Ovary (tissue), 9 donors: ENCODE data around the gene FDX1. TPM values are rescaled to one million over a fixed set of nuclear protein-coding genes. Genes with fewer than 3 reads are reported as not detected.

Experiments used
- DNase-seq, 5 donors: peaks; one replicate each; pipeline ENCODE4 v3.0.0-alpha.2; 2019 to 2020
- H3K27ac ChIP-seq, 2 donors: fragments of 200-600 bp; one replicate each; pipeline versions ENCODE4 v1.5.1 to v1.8.0; 2019 to 2022
- H3K27me3 ChIP-seq: fragments of 200-600 bp; one replicate; pipeline ENCODE4 v1.8.0; 2022
- H3K36me3 ChIP-seq: fragments of 200-600 bp; sonication (generic); one replicate; pipeline ENCODE4 v1.5.1; 2019
- H3K4me1 ChIP-seq: one replicate; pipeline ENCODE4 v1.8.1; 2013; ENCODE audit warnings: mild to moderate bottlenecking, moderate library complexity; ENCODE audit not compliant: insufficient read depth
- H3K4me3 ChIP-seq: fragments of 200-600 bp; sonication (generic); one replicate; pipeline ENCODE4 v1.5.1; 2017
- H3K9me3 ChIP-seq, 2 donors: fragments of 200-600 bp in 1 of 2; sonication (generic) in 1 of 2; one replicate each; pipeline versions ENCODE4 v1.5.1 to v1.8.1; 2013 to 2019; ENCODE audit warnings: mild to moderate bottlenecking in 1 of 2, moderate library complexity in 1 of 2
- EP300 ChIP-seq: sonication (generic); formaldehyde crosslinking; IDR thresholded peaks from one replicate; pipeline ENCODE4 v1.6.1; 2017; ENCODE audit warnings: antibody characterized with exemption
- POLR2A ChIP-seq: fragments of 450-650 bp; IDR thresholded peaks from one replicate; pipeline ENCODE4 v1.6.1; 2017; ENCODE audit warnings: antibody characterized with exemption, mild to moderate bottlenecking, moderate library complexity
- WGBS, 3 donors: extraction: QIAGEN DNeasy Blood & Tissue Kit in 1 of 3; methylation state at CpG; one replicate each; pipeline versions ENCODE4 v1.1.5 to v1.1.7; 2013 to 2017; 5-methylcytosine and 5-hydroxymethylcytosine counted together
- intact Hi-C, 4 donors: fragments of 100-400 bp; cut with DNase I; formaldehyde crosslinking; loops; one replicate each; pipeline versions ENCODE4 v1.11.0 to v1.15.1; 2022 to 2023
- polyA plus RNA-seq, 2 donors: library from polyadenylated mRNA; stranded (reverse); fragments of 200-250 nt in 1 of 2; fragments of 350-450 nt in 1 of 2; fragmentation: Illumina TruSeq in 1 of 2; extraction: RNeasy Lipid Tissue Mini Kit (QIAGEN cat#74804) in 1 of 2; gene quantifications; one replicate each; pipeline ENCODE4 v1.2.3, GENCODE V29; 2013 to 2014
- total RNA-seq, 7 donors: library from RNA; depleted of rRNA in 2 of 7; stranded (reverse); fragments of >200 nt in 2 of 7; fragmentation: NEBNext Ultra II Directional in 3 of 7; extraction: Animal tissue kit (Norgen Biotek cat#: 25700) in 3 of 7; gene quantifications; one replicate each; pipeline versions ENCODE4 v1.1.0 to v1.2.4, GENCODE V29; 2016 to 2023
- TF ChIP-seq, protein P1 (sequence below), 3 donors: fragments of 450-650 bp in 2 of 3; fragments of 200-600 bp in 1 of 3; IDR thresholded peaks; one replicate each; pipeline versions ENCODE4 v1.5.1 to v1.8.0; 2016 to 2022; ENCODE audit warnings: antibody characterized with exemption in 3 of 3, mild to moderate bottlenecking in 1 of 3
- donor health status: DM: no; HTN: no; CAD: no; lungs with moderate emphysema.
- donor health status: DM: no; HTN: no; CAD: no.
- donor health status: Bipolar disorder and iron deficiency.
- donor health status: DM: yes; HTN: yes; CAD: no.
- donor health status: DM: no; HTN: no; CAD: no.
- donor health status: DM: yes; HTN: yes; CAD: no.

FDX1 gene
- total and polyA plus RNA-seq, 9 donors = 8.3 to 184 (median 13.1) TPM

DNA sequence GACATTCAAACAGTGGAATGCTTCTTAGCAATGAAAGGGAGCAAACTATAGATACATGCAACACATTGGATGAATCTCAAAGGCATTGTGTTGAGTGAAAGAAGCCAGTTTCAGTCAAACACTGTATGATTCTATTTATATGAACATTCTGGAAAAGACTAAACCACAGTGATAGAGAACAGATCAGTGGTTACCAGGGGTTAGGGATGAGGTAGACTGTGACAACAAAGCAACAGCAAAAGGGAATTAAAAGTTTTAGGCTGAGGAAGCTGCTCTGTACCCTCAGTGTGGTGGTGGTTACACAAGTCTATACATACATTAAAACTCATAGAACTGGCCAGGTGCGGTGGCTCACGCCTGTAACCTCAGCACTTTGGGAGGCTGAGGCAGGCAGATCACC, 23.0 kb downstream of the FDX1 start:
- Histone ChIP-seq H3K4me1 (no peaks in the 10 kb centered on the region), H3K9me3 (no peaks in the 10 kb centered on the region), H3K27me3 (no peaks in the 10 kb centered on the region), H3K4me3 (no peak overlapping the region), H3K27ac (no peak overlapping the region), H3K36me3 (no peaks in the 10 kb centered on the region)
- no peak for TF ChIP-seq POLR2A
- TF ChIP-seq, protein P1, sequence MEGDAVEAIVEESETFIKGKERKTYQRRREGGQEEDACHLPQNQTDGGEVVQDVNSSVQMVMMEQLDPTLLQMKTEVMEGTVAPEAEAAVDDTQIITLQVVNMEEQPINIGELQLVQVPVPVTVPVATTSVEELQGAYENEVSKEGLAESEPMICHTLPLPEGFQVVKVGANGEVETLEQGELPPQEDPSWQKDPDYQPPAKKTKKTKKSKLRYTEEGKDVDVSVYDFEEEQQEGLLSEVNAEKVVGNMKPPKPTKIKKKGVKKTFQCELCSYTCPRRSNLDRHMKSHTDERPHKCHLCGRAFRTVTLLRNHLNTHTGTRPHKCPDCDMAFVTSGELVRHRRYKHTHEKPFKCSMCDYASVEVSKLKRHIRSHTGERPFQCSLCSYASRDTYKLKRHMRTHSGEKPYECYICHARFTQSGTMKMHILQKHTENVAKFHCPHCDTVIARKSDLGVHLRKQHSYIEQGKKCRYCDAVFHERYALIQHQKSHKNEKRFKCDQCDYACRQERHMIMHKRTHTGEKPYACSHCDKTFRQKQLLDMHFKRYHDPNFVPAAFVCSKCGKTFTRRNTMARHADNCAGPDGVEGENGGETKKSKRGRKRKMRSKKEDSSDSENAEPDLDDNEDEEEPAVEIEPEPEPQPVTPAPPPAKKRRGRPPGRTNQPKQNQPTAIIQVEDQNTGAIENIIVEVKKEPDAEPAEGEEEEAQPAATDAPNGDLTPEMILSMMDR (IDR thresholded peaks at IDR 0.05) = no peak
- no peak for TF ChIP-seq EP300
- 96 to 100% (median 97%) methylated on average over 2 of the region's 2 CpGs for WGBS, 3 donors
- intact Hi-C loops = no loop called here
- no peak for DNase-seq

DNA sequence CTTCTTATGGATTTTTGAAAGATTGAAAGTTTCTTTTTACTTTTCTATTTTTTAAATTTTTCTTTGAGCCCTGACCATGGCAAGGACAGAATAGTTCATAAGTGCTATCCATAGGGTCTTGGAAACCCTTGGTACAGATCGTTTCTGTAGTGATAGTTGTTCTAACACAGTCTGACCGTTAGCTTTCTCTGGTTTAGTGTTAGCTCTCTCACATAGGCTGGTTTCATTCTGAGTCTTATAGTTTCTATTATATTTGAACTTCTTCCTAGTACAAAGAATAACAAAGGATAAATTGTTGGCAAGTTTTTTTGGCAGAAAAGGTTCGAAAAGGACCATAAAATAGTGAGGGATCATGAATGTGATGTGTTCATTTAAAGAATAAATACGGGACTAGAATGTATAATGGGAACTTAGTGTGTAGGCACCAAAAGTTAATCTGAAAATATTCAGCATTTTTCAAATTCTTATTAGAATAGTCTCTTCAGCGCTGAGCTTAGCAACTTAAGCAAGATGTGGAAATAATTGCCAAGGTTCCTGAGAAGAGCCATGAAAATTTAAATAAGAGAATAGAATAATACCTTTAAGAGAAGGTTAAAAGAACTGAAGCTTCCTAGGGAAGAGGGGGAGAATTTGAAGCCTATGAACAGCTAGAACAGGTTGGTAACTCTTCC, 24.1 kb downstream of the FDX1 start:
- H3K36me3 ChIP-seq = no peaks in the 10 kb centered on the region
- no peak overlapping the region for H3K27ac ChIP-seq
- intact Hi-C loops = no loop called here
- no peak for DNase-seq
- no peaks in the 10 kb centered on the region for H3K9me3 ChIP-seq
- H3K4me3 ChIP-seq = no peak overlapping the region
- TF ChIP-seq, protein P1 (IDR thresholded peaks at IDR 0.05) = no peak
- TF ChIP-seq POLR2A (no peak), EP300 (no peak)
- no peaks in the 10 kb centered on the region for H3K27me3 ChIP-seq
- 42 to 44% (median 43%) methylated on average over 5 of the region's 5 CpGs for WGBS, 3 donors
- no peaks in the 10 kb centered on the region for H3K4me1 ChIP-seq

DNA sequence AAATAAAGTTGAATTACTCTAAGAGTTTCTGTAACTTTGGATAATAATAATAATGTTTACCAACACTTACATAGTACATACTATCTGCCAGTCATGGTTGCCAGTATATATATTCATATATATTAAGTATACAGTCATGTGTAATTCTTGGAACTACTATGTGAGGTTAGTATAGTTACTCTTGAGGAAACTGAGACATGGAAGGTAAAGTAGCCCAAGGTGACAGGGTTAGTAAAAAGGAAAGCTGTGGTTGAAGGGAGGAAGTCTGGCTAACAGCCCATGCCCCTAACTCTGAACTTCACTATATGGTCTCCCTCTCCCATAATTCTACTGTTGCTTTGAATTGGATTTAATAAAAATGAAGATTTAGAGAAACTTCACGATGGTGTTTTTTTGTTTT, 24.9 kb downstream of the FDX1 start:
- intact Hi-C loops = no loop called here
- Histone ChIP-seq H3K36me3 (no peaks in the 10 kb centered on the region), H3K9me3 (no peaks in the 10 kb centered on the region), H3K4me1 (no peaks in the 10 kb centered on the region), H3K27me3 (no peaks in the 10 kb centered on the region), H3K27ac (no peak overlapping the region), H3K4me3 (no peak overlapping the region)
- no peak for TF ChIP-seq EP300
- no peak for TF ChIP-seq POLR2A
- TF ChIP-seq, protein P1 (IDR thresholded peaks at IDR 0.05) = no peak
- DNase-seq = no peak
- 83 to 88% (median 86%) methylated on average over 1 of the region's 1 CpG for WGBS, 3 donors

DNA sequence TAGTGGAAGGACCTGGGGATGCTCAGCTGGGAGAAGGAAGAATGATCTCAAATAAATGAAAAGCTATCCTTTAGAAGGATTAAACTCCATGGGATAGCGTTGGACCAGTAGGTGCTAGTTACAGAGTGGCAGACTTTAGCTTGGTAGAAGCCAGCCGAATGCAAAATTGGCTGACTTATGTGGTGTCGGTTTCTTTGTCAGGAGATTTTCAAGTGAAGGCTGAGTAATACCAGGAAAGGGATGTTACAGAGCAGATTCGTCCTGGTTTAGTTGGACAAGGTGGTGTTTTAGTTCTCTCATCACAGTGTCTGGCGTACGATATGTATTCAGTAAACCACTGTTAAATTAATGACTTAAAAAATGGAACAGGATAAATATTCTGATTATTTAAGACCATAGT, 26.0 kb downstream of the FDX1 start:
- WGBS, 3 donors = 84 to 98% (median 94%) methylated on average over 6 of the region's 6 CpGs
- Histone ChIP-seq H3K4me1 (no peaks in the 10 kb centered on the region), H3K36me3 (no peaks in the 10 kb centered on the region), H3K4me3 (no peak overlapping the region), H3K27me3 (no peaks in the 10 kb centered on the region), H3K9me3 (no peaks in the 10 kb centered on the region), H3K27ac (no peak overlapping the region)
- DNase-seq = no peak
- intact Hi-C loops = no loop called here
- TF ChIP-seq, protein P1 (IDR thresholded peaks at IDR 0.05) = no peak
- TF ChIP-seq EP300 = no peak
- no peak for TF ChIP-seq POLR2A
